Sigmoid colon (tissue), 4 donors: ENCODE measurements around the gene FARSB.

Source experiments
- EP300 ChIP-seq, 4 donors: sonication (generic); formaldehyde crosslinking; IDR thresholded peaks; one replicate each; pipeline ENCODE4 v1.6.1; 2017; ENCODE audit warnings: antibody characterized with exemption in 4 of 4
- TF ChIP-seq, protein P1 (sequence below), 4 experiments: fragments of 450-650 bp in 3 of 4; fragments of 200-600 bp in 1 of 4; IDR thresholded peaks; one replicate each; pipeline ENCODE4 v1.5.1; 2016 to 2019; ENCODE audit warnings: antibody characterized with exemption in 4 of 4, mild to moderate bottlenecking in 3 of 4, moderate library complexity in 2 of 4

DNA sequence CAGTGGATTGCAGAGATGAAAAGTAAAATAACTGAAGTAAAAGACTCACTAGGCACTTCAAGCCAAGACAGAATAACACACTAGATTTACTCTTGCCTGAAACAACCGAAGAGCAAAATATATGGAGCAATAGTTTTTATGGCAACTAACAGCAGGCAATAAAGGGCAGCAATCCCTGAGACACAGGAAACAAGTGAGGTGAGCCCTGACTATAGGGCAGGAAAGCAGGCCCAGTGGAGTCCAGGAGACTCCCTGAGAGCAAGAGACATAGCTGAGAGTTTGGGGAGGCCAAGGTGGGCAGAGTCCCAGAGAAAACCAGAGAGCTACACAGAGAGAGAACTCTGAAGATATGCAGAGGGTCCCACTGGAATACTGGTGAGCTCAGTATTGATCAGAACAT, 18.8 kb downstream of the FARSB start:
- TF ChIP-seq EP300 (IDR thresholded peaks at IDR 0.05): no peak
- TF ChIP-seq, protein P1, sequence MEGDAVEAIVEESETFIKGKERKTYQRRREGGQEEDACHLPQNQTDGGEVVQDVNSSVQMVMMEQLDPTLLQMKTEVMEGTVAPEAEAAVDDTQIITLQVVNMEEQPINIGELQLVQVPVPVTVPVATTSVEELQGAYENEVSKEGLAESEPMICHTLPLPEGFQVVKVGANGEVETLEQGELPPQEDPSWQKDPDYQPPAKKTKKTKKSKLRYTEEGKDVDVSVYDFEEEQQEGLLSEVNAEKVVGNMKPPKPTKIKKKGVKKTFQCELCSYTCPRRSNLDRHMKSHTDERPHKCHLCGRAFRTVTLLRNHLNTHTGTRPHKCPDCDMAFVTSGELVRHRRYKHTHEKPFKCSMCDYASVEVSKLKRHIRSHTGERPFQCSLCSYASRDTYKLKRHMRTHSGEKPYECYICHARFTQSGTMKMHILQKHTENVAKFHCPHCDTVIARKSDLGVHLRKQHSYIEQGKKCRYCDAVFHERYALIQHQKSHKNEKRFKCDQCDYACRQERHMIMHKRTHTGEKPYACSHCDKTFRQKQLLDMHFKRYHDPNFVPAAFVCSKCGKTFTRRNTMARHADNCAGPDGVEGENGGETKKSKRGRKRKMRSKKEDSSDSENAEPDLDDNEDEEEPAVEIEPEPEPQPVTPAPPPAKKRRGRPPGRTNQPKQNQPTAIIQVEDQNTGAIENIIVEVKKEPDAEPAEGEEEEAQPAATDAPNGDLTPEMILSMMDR (IDR thresholded peaks at IDR 0.05): no peak
